IMR-90 (cell line): ENCODE data around the gene NXPH4.

Source experiments
- CTCF ChIP-seq: conservative IDR thresholded peaks from 2 replicates; pipeline ENCODE4 v1.5.1; 2012; ENCODE audit warnings: mild to moderate bottlenecking, low read depth, low read length, improper control_type of control experiment
- MAFK ChIP-seq: IDR thresholded peaks from 2 replicates; pipeline ENCODE4 v1.6.1; 2012; ENCODE audit warnings: low read depth, low read length, improper control_type of control experiment
- MXI1 ChIP-seq: IDR thresholded peaks from 2 replicates; pipeline ENCODE4 v1.6.1; 2012; ENCODE audit warnings: low read depth, mild to moderate bottlenecking, low read length, moderate library complexity, borderline replicate concordance
- POLR2A ChIP-seq: IDR thresholded peaks from 2 replicates; pipeline ENCODE4 v1.6.1; 2012; ENCODE audit warnings: mild to moderate bottlenecking, low read depth, low read length

- no peak for TF ChIP-seq MAFK
- no peak for TF ChIP-seq POLR2A
- TF ChIP-seq CTCF, result no peak
- no peak for TF ChIP-seq MXI1
These were observed 46.6 kb upstream of the NXPH4 start for GRCh38 chr12:57169969-57170368.
